NCI-H1092 treated with DMSO at 0.1 percent for 48 hours (cell line): ENCODE data around the gene MUC12.
"Not testable (repeated sequence)": the region's sequence is repeated elsewhere in the genome, so short reads cannot be mapped to it uniquely, and the experiment has no call there.

Experiments used
- DNase-seq: peaks from one replicate; lab custom pipeline; 2025; lab: John Stamatoyannopoulos, UW

Gene MUC12

GRCh38 chr7:100985033-100985797 lies 15.8 kb downstream of the MUC12 start:
- DNase-seq = not testable (repeated sequence)

GRCh38 chr7:100991631-100992030 lies 22.3 kb downstream of the MUC12 start:
- DNase-seq = no peak

GRCh38 chr7:100992280-100992679 lies 22.9 kb downstream of the MUC12 start:
- not testable (repeated sequence) for DNase-seq

- not testable (repeated sequence) for DNase-seq
These were observed 25.3 kb downstream of the MUC12 start for GRCh38 chr7:100994671-100995070.

- DNase-seq = not testable (repeated sequence)
These were observed 29.2 kb downstream of the MUC12 start for GRCh38 chr7:100998530-100998929.

- not testable (repeated sequence) for DNase-seq
These were observed 30.0 kb downstream of the MUC12 start for GRCh38 chr7:100999334-100999733.

GRCh38 chr7:101000025-101000424 lies 30.7 kb downstream of the MUC12 start:
- DNase-seq = not testable (repeated sequence)

- not testable (repeated sequence) for DNase-seq
These were observed 33.0 kb downstream of the MUC12 start for GRCh38 chr7:101002333-101002732.

- DNase-seq = not testable (repeated sequence)
These were observed 38.0 kb downstream of the MUC12 start for GRCh38 chr7:101007361-101007760.

GRCh38 chr7:101009629-101010028 lies 40.3 kb downstream of the MUC12 start:
- DNase-seq = no peak

- no peak for DNase-seq
These were observed 43.6 kb downstream of the MUC12 start for GRCh38 chr7:101012931-101013330.

- DNase-seq = no peak
These were observed 46.3 kb downstream of the MUC12 start for GRCh38 chr7:101015626-101016025.

- DNase-seq = peak; percentile 3
These were observed 47.9 kb downstream of the MUC12 start for GRCh38 chr7:101017064-101017777.

GRCh38 chr7:101018271-101019167 lies 49.2 kb downstream of the MUC12 start:
- no peak for DNase-seq

GRCh38 chr7:101020444-101020843 lies 51.1 kb downstream of the MUC12 start:
- no peak for DNase-seq

GRCh38 chr7:101021703-101022102 lies 52.3 kb downstream of the MUC12 start:
- no peak for DNase-seq

- DNase-seq = no peak
These were observed 54.5 kb downstream of the MUC12 start for GRCh38 chr7:101023839-101024238.

- DNase-seq = no peak
These were observed 61.7 kb downstream of the MUC12 start for GRCh38 chr7:101031082-101031481.

GRCh38 chr7:101035941-101036340 lies 66.6 kb downstream of the MUC12 start:
- DNase-seq = no peak

GRCh38 chr7:101041283-101041682 lies 71.9 kb downstream of the MUC12 start:
- DNase-seq = not testable (repeated sequence)

- no peak for DNase-seq
These were observed 89.0 kb downstream of the MUC12 start for GRCh38 chr7:101058355-101058754.

- no peak for DNase-seq
These were observed 90.2 kb downstream of the MUC12 start for GRCh38 chr7:101059620-101059942.
